ENCODE results near the gene DAND5. TPM values are rescaled to one million over a fixed set of nuclear protein-coding genes. Genes with fewer than 3 reads are reported as not detected.
"Not testable (repeated sequence)": the region's sequence is repeated elsewhere in the genome, so short reads cannot be mapped to it uniquely, and the experiment has no call there.

The DAND5 gene
- total RNA-seq, 1 experiment from 2014 or later = not detected

DNA sequence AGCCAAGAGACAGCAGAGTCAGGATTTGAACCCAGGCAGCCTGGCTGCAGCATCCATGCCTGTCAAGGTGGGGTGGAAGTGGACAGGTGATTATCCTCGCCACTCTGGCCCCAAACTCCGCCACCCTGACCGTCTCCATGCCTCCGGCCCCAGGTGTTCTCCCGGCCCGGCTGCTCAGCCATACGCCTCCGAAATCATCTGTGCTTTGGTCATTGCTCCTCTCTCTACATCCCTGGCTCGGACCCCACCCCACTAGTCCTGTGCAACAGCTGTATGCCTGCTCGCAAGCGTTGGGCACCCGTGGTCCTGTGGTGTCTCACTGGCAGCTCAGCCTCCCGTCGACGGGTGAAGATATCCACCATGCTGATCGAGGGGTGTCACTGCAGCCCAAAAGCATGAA lies 3.9 kb downstream of the DAND5 start:
- H3K36me3 ChIP-seq = no peaks in the 10 kb centered on the region
- H3K27ac ChIP-seq = no peak overlapping the region
- H3K9me3 ChIP-seq (replicated peaks) = no peaks in the 10 kb centered on the region
- no peak overlapping the region for H3K4me3 ChIP-seq
- H3K27me3 ChIP-seq = no peaks in the 10 kb centered on the region
- H3K4me1 ChIP-seq = peaks cover 9% of the 10 kb centered on the region
- DNase-seq = no peak

DNA sequence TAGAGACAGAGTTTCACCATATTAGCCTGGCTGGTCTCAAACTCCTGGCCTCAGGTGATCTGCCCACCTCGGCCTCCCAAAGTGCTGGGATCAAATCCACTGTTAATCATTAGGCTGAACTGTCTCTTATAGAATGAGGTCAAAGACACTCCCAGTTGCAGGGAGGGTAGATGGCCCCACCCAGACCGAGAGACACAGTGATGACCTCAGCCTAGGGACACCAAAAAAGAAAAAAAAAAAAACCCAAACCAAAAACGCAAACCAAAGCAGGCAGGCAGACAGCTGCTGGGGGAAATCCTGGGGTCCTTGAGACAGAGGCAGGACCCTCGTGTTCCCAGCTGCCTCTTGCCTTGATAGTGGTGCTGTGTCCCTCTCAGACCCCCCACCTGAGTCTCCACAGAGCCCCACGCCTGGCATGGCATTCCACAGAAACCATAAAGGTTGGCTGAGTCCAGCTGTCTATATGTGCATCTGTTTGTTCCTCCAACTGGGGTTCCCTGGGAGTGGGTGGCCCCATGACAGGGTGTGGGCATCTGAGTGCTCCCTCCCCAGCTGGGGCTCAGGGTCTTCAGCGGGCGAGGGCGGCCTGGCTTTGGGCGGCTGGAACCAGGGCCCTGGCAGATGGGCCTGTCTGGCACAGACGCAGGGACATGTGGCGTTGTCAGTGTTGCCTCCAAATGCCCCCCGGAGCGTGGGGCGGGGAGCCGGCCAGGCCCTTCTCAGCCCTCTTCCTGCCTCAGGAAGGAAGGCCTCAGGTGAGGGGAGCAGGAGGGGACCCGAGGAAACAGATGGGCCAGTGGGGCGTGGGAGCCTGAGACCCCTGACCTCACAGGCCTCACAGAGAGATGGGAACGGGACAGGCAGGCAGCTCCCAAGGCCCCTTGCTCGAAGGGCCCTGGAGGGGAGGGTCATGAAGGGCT lies 5.2 kb downstream of the DAND5 start:
- H3K9me3 ChIP-seq (replicated peaks) = no peaks in the 10 kb centered on the region
- DNase-seq = peak; percentile 65 to 69
- H3K27me3 ChIP-seq = no peaks in the 10 kb centered on the region
- peak overlapping the region; percentile 7; the same call in 1 of the 2 replicates for H3K4me3 ChIP-seq
- H3K27ac ChIP-seq = peak overlapping the region; percentile 44
- peaks cover 9% of the 10 kb centered on the region for H3K4me1 ChIP-seq
- no peaks in the 10 kb centered on the region for H3K36me3 ChIP-seq

DNA sequence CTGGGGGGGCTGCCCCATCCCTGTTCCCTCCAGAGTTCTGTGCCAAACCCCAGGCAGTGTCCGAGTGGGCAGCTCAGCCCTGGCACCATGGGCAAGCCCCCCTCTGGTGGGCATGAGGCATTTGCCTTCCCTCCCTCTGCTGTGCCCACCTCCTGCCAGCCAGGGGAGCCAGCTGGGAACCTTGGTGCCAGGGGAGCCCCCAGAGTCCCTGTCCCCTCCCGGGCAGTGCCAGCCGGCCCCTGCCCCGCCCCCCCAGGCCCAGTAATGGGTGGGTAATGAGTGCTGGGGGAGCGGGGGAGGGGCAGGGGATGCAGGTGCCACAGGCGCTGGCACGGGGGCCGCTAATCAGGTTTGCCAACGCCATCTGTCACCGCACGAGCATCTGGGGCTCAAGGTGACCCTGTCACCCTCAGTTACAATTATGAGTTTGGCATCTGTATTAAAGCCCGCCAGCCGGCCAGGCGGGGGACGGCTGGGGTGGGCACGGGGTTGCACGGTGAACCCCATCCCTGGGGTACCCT lies 5.9 kb downstream of the DAND5 start:
- Histone ChIP-seq H3K4me3 (no peak overlapping the region), H3K27me3 (no peaks in the 10 kb centered on the region), H3K27ac (peak overlapping the region; percentile 44), H3K9me3 (replicated peaks) (no peaks in the 10 kb centered on the region), H3K36me3 (no peaks in the 10 kb centered on the region), H3K4me1 (peaks cover 9% of the 10 kb centered on the region)
- DNase-seq = no peak

DNA sequence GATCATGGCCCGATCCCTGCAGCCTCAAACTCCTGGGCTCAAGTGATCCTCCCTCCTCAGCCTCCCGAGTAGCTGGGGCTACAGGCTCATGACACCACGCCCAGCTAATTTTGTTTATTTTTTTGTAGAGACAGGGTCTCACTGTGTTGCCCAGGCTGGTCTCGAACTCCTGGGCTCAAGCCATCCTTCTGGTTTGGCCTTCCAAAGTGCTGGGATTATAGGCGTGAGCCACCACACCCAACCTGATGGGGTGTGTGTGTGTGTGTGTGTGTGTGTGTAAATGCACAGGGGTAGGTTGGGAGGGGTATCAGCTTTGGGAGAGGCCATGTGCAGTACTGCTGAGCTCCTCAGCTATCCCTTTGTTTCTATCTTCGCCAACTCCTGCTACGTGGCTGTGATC lies 6.7 kb downstream of the DAND5 start:
- not testable (repeated sequence) for H3K27ac ChIP-seq; H3K4me3 ChIP-seq; H3K9me3 ChIP-seq (replicated peaks)

DNA sequence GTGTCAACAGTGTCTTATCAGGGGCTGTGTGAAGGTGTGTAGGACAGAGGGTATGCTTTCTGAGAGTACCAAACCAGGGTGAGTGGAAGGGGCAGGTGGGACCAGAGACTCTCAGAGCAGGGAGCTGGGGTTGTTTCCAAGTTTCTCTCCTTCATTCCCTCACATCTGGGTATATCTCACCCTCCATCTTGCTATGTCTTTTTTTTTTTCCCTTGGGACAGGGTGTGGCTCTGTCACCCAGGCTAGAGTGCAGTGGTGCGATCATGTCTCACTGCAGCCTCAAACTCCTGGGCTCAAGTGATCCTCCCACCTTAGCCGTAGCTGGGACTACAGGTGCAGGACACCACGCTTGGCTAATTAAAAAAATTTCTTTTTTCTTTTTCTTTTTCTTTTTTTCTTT lies 10.6 kb downstream of the DAND5 start:
- no peaks in the 10 kb centered on the region for H3K27me3 ChIP-seq
- no peaks in the 10 kb centered on the region for H3K36me3 ChIP-seq
- peaks cover 12% of the 10 kb centered on the region for H3K4me1 ChIP-seq
- no peak for DNase-seq
- no peak overlapping the region for H3K4me3 ChIP-seq
- H3K27ac ChIP-seq = no peak overlapping the region
- H3K9me3 ChIP-seq (replicated peaks) = no peaks in the 10 kb centered on the region

More for the DNA sequence above, 6.7 kb downstream of the DAND5 start:
- H3K36me3 ChIP-seq, H3K27me3 ChIP-seq, DNase-seq, H3K4me1 ChIP-seq: not testable (repeated sequence)

DNA sequence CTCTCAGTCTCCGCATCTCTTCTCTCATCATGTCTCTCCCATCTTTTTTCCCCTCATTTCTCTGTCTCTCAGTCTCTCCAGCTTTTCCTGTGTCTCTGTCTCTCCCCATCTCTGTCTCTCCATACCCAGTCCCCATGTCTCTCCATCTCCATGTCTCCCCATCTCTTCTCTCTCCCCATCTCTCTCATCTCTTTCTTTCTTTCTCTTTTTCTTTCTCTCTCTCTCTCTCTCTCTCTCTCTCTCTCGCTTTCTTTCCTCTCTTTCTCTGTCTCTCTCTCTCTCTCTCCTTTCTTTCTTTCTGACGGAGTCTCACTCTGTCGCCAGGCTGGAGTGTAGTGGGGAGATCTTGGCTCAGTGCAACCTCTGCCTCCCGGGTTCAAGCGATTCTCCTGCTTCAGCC lies 13.3 kb downstream of the DAND5 start:
- no peak overlapping the region for H3K4me3 ChIP-seq
- H3K27ac ChIP-seq = no peak overlapping the region
- no peak for DNase-seq
- H3K27me3 ChIP-seq = no peaks in the 10 kb centered on the region
- peaks cover 26% of the 10 kb centered on the region for H3K4me1 ChIP-seq
- H3K36me3 ChIP-seq = no peaks in the 10 kb centered on the region
- no peaks in the 10 kb centered on the region for H3K9me3 ChIP-seq (replicated peaks)

DNA sequence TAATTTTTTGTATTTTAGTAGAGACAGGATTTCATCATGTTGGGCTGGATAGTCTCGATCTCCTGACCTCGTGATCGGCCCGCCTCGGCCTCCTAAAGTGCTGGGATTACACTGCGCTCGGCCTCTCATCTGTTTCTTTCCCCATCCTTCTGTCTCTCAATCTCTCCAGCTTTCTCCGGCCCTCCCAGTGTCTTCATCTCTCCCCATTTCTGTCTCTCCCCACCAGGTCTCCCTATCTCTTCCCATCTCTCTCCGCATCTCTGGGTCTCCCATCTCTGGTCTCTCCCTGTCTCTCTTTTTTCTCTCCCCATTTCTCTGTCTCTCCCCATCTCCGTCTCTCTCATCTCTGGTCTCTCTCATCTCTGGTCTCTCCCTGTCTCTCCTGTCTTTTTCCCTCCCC lies 13.7 kb downstream of the DAND5 start:
- DNase-seq = no peak
- H3K9me3 ChIP-seq (replicated peaks) = no peaks in the 10 kb centered on the region
- no peak overlapping the region for H3K27ac ChIP-seq
- H3K4me3 ChIP-seq = peak overlapping the region; percentile 48
- H3K4me1 ChIP-seq = peaks cover 26% of the 10 kb centered on the region
- no peaks in the 10 kb centered on the region for H3K27me3 ChIP-seq
- no peaks in the 10 kb centered on the region for H3K36me3 ChIP-seq

DNA sequence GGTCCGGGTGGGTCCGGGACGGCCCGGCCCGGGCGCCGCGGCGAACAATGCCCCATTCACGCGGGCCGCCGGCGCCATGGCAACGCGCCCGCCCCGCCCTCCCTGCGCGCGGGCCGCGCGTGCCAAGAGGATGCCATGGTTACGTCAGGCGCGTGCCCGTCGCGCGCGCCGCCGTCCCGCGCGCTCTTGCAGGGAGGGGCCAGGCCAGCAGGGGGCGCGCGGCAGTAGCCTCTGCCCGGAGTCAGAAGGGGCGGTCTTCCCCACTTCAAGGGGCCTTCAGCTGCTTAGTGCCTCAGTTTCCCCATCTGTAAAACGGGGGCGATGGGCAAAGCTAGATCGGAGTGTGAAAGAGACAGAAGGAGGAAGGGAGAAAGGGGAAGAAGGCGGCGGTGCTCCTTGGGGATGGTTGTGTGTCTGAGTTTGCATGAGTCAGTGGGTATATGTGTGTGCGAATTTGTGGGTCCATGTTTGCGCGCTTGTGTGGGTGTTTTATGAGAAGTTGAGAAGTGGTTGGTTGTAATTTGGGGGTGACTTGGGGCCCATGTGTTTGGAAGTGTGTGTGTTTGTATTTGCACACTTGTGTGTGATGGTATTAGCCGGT lies 14.3 kb downstream of the DAND5 start:
- Histone ChIP-seq H3K4me1 (peaks cover 26% of the 10 kb centered on the region), H3K27me3 (no peaks in the 10 kb centered on the region), H3K4me3 (peak overlapping the region; percentile 48), H3K36me3 (no peaks in the 10 kb centered on the region), H3K9me3 (replicated peaks) (no peaks in the 10 kb centered on the region), H3K27ac (no peak overlapping the region; the same call in 1 of the 2 replicates)
- peak; percentile 84 to 93 for DNase-seq

DNA sequence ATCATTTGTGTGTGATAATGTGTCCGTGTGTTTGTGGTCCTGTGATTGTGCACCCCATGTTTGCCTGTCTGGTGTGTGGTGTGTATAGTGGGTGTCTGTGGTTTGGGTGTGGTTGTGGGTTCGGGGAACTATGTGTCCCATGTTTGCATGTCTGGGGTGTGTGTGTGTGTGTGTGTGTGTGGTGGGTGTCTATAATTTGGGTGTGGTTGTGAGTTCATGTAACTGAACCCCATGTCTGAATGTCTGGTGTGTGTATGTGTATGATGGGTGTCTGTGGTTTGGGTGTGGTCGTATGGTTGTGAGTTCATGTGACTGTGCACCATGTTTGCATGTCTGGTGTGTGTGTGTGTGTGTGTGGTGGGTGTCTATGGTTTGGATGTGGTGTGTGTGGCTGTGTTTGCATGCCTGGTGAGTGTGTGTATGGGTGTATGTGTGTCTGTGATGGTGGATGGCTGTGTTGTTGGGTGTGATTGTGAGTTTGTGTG lies 14.8 kb downstream of the DAND5 start:
- DNase-seq = no peak
- no peaks in the 10 kb centered on the region for H3K27me3 ChIP-seq
- H3K27ac ChIP-seq = peak overlapping the region; percentile 88

DNA sequence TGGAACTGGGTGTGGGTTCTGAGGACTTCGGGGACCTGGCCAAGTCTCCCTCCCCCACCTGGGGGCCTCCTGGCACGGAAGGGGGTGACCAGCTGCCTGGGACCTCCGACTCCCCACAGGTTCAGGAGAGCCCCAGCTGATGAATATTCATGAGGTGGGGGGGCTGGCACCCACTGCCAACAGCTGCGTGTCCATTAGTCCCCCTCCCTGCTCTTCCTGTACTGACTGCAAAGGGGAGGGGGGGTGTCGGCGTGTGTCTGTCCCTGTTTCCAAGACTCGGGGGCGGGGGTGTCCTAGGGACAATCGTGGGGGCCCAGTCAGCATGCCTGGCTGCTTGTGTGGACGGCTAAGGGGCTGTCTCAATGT lies 15.3 kb downstream of the DAND5 start:
- Histone ChIP-seq H3K9me3 (replicated peaks) (no peaks in the 10 kb centered on the region), H3K36me3 (no peaks in the 10 kb centered on the region), H3K4me1 (peaks cover 26% of the 10 kb centered on the region), H3K27me3 (no peaks in the 10 kb centered on the region), H3K27ac (peak overlapping the region; percentile 88), H3K4me3 (peak overlapping the region; percentile 42)
- DNase-seq = peak; percentile 86 to 88

More for the DNA sequence above, 14.8 kb downstream of the DAND5 start:
- Histone ChIP-seq H3K9me3 (replicated peaks) (no peaks in the 10 kb centered on the region), H3K4me1 (peaks cover 26% of the 10 kb centered on the region), H3K4me3 (peak overlapping the region; percentile 42), H3K36me3 (no peaks in the 10 kb centered on the region)

DNA sequence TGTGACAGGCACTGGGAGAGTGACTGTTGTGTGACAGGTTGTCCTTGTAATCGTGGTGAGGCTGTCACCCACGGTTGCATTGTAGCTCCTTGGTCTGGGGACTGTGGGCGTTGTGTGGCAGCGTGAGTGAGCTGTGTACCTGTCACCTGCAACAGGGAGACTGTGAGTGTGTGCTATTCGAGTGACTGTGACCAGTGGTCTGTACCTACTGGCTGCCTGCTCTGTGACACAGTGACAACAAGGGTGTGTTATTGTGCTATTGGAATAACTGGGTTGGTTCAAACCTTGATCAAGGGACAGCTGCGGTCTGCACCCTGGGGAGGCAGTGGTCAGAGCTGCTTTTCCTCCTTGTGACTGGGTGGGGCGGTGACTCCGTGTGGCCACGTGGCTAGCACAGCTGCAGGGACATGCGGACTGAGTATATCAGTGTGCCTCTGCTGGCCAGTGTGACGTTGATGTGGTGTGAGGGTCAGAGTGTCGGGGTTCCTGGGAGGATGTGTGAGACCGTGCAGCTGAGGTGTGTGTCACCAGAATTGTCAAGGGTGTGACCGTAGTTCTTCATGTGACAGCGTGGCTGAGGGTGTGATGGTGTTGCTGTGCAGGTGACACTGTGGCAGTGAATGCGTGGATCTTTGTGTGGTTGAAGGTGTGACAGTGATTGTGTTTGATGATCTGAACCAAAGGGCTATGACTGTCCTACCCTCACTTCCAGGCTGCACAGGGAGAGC lies 15.8 kb downstream of the DAND5 start:
- H3K27me3 ChIP-seq = no peaks in the 10 kb centered on the region
- H3K4me1 ChIP-seq = peaks cover 26% of the 10 kb centered on the region
- no peaks in the 10 kb centered on the region for H3K36me3 ChIP-seq
- H3K9me3 ChIP-seq (replicated peaks) = no peaks in the 10 kb centered on the region
- peak; percentile 97 to 98 for DNase-seq
- H3K27ac ChIP-seq = peak overlapping the region; percentile 88
- peak overlapping the region; percentile 42 for H3K4me3 ChIP-seq

DNA sequence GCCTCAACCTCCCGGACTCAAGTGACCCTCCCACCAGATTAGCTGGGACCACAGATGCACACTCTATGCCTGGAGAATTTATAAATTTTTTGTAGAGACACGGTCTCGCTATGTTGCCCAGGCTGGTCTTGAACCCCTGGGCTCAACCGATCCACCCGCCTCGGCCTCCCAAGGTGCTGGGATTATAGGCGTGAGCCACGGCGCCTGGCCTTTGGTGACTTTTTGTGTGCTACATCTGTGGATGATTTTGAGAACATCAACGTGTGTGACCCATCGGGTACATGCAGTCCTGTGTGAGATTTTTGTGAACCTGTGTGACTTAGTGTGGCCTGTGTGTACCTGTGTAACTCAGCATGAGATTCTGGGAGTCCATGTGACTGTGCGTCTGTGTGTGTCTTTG lies 17.4 kb downstream of the DAND5 start:
- Histone ChIP-seq H3K27ac (no peak overlapping the region; the same call in 1 of the 2 replicates), H3K4me1 (peaks cover 26% of the 10 kb centered on the region), H3K4me3 (no peak overlapping the region), H3K9me3 (replicated peaks) (no peaks in the 10 kb centered on the region), H3K36me3 (no peaks in the 10 kb centered on the region), H3K27me3 (no peaks in the 10 kb centered on the region)
- no peak for DNase-seq

DNA sequence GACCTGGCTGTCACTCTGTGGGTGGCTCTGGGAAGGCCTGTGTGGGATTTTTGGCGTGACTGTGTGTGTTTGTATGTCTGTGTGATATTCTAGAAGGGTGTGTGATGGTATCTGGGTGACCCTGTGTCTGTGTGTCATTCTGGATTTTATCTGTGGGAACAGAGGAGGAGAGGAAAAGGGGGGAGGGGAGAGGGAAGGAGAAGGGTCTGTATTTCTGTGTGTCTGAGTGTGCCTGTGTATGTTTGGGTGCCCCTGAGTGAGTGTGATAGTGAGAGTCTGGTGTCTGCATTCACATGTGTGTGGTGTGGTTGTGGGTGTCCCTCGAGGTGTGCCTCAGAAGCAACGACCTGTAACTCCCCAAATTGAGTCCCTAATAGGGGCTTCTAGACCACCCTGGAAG lies 17.8 kb downstream of the DAND5 start:
- no peak overlapping the region for H3K27ac ChIP-seq
- H3K4me3 ChIP-seq = no peak overlapping the region
- H3K36me3 ChIP-seq = no peaks in the 10 kb centered on the region
- H3K9me3 ChIP-seq (replicated peaks) = no peaks in the 10 kb centered on the region
- peaks cover 26% of the 10 kb centered on the region for H3K4me1 ChIP-seq
- H3K27me3 ChIP-seq = no peaks in the 10 kb centered on the region
- no peak for DNase-seq

DNA sequence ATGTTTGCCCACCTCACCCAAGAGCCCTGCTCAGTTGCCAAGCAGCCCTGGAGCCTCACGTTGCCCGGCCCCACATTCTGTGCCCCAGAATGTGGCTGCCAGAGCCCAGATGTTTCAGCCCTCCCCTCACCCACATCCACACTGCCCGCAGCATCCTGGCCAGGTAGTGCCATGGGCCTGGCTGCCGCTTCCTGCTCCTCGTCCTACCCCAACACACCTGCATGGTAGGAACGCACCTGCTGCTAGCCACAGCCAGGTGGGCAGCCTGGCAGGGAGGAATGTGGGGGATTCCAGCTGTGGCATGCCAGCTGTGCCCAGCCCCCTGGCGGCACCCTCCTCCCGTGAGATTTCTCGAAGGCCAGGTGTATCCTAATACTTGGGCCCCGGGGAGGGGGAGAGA lies 18.4 kb downstream of the DAND5 start:
- no peak overlapping the region for H3K27ac ChIP-seq
- no peak for DNase-seq
- no peaks in the 10 kb centered on the region for H3K36me3 ChIP-seq
- no peaks in the 10 kb centered on the region for H3K9me3 ChIP-seq (replicated peaks)
- no peaks in the 10 kb centered on the region for H3K27me3 ChIP-seq
- peaks cover 26% of the 10 kb centered on the region for H3K4me1 ChIP-seq
- H3K4me3 ChIP-seq = no peak overlapping the region

DNA sequence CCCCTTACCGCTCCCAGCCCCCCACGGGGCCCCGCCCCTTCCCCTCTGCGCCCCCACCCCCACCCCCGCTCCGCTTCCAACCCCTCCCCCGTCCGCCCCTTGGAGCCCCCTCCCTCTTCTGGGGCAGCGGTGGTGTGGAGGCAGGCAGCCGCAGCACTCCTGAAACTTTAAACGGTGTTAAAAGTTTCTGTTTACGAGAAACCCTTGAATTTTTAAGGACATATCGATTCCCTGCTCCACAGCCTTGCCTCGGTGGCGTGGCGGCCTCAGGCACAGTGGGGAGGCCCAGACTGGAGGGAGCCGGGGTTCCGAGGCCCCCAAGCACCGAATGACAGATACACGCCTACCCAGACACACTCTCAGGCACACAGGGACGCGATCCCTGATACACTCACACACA lies 21.1 kb downstream of the DAND5 start:
- Histone ChIP-seq H3K4me1 (peaks cover 12% of the 10 kb centered on the region), H3K36me3 (no peaks in the 10 kb centered on the region), H3K27me3 (no peaks in the 10 kb centered on the region), H3K9me3 (replicated peaks) (no peaks in the 10 kb centered on the region), H3K4me3 (no peak overlapping the region), H3K27ac (no peak overlapping the region)
- DNase-seq = no peak
